Measurements from ENCODE around the gene CACNG6.

Gene CACNG6

GRCh38 chr19:53981376-53981951 is 10.0 kb upstream of the CACNG6 start:
- Histone ChIP-seq H3K36me3 (replicated peaks) (no peaks in the 10 kb centered on the region), H3K27ac (peak overlapping the region; percentile 40), H3K27me3 (replicated peaks) (no peaks in the 10 kb centered on the region), H3K4me3 (ENCODE audit: low read depth, low read length) (no peak overlapping the region)
- no peak for DNase-seq
- TF ChIP-seq CTCF (IDR thresholded peaks at IDR 0.05; ENCODE audit: low read depth, low read length, missing control alignments): no peak
- in situ Hi-C loops (cut with HindIII; ENCODE audit: low pct_ligation_motif_present, low sequenced_read_pairs): no loop called here

GRCh38 chr19:53982001-53982451 is 9.4 kb upstream of the CACNG6 start:
- DNase-seq: no peak
- in situ Hi-C loops (cut with HindIII; ENCODE audit: low pct_ligation_motif_present, low sequenced_read_pairs): no loop called here
- no peak for TF ChIP-seq CTCF (IDR thresholded peaks at IDR 0.05; ENCODE audit: low read depth, low read length, missing control alignments)
- Histone ChIP-seq H3K36me3 (replicated peaks) (no peaks in the 10 kb centered on the region), H3K27me3 (replicated peaks) (no peaks in the 10 kb centered on the region), H3K4me3 (ENCODE audit: low read depth, low read length) (peak overlapping the region; percentile 34), H3K27ac (no peak overlapping the region)

- no peak overlapping the region for H3K4me3 ChIP-seq (ENCODE audit: low read depth, low read length)
- no peaks in the 10 kb centered on the region for H3K27me3 ChIP-seq (replicated peaks)
- TF ChIP-seq CTCF (IDR thresholded peaks at IDR 0.05; ENCODE audit: low read depth, low read length, missing control alignments): no peak
- no peak overlapping the region for H3K27ac ChIP-seq
- no peaks in the 10 kb centered on the region for H3K36me3 ChIP-seq (replicated peaks)
- in situ Hi-C loops (cut with HindIII; ENCODE audit: low pct_ligation_motif_present, low sequenced_read_pairs): no loop called here
- no peak for DNase-seq
Observed at GRCh38 chr19:53982611-53983010, 8.8 kb upstream of the CACNG6 start.

- Histone ChIP-seq H3K4me3 (ENCODE audit: low read depth, low read length) (no peak overlapping the region), H3K27me3 (replicated peaks) (no peaks in the 10 kb centered on the region), H3K27ac (no peak overlapping the region), H3K36me3 (replicated peaks) (no peaks in the 10 kb centered on the region)
- no peak for TF ChIP-seq CTCF (IDR thresholded peaks at IDR 0.05; ENCODE audit: low read depth, low read length, missing control alignments)
- in situ Hi-C loops (cut with HindIII; ENCODE audit: low pct_ligation_motif_present, low sequenced_read_pairs): no loop called here
- no peak for DNase-seq
Observed at GRCh38 chr19:53983457-53984289, 7.8 kb upstream of the CACNG6 start.

GRCh38 chr19:53985863-53986262 is 5.6 kb upstream of the CACNG6 start:
- in situ Hi-C loops (cut with HindIII; ENCODE audit: low pct_ligation_motif_present, low sequenced_read_pairs): no loop called here

More at GRCh38 chr19:53985863-53986262, 5.6 kb upstream of the CACNG6 start:
- no peak for DNase-seq
- TF ChIP-seq CTCF (IDR thresholded peaks at IDR 0.05; ENCODE audit: low read depth, low read length, missing control alignments): no peak
- Histone ChIP-seq H3K4me3 (ENCODE audit: low read depth, low read length) (no peak overlapping the region), H3K27me3 (replicated peaks) (no peaks in the 10 kb centered on the region), H3K27ac (no peak overlapping the region), H3K36me3 (replicated peaks) (no peaks in the 10 kb centered on the region)

Measured in brain microvascular endothelial cell (primary cell).